ENCODE data around the gene SLC22A7.
"Not testable (repeated sequence)": the region's sequence is repeated elsewhere in the genome, so short reads cannot be mapped to it uniquely, and the experiment has no call there.

Gene SLC22A7

DNA sequence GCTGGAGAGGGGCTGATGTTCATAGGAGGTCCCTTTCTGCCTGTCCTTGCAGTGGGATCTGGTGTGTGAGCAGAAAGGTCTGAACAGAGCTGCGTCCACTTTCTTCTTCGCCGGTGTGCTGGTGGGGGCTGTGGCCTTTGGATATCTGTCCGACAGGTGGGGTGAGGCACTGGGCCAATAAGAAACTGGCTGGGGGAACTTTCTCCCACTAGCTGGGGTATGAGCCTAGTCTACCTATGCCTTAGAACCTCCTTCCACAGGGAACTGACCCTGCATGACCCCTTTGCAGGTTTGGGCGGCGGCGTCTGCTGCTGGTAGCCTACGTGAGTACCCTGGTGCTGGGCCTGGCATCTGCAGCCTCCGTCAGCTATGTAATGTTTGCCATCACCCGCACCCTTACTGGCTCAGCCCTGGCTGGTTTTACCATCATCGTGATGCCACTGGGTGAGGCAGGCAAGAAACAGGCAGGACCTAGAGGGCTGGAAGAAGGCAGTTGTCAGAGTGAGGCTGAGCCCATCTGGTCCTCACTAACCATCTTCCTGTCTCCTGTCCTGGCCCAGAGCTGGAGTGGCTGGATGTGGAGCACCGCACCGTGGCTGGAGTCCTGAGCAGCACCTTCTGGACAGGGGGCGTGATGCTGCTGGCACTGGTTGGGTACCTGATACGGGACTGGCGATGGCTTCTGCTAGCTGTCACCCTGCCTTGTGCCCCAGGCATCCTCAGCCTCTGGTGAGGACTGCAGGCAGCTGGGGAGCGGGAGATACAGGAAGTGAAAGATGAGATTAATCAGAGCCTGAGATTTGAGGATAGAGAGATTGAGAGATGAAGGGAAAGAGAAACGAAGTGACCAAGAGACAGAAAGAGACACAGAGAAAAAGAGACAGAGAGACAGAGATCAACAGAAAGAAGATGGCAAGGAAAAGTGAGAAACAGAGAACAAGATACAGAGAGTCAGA, 1.6 kb downstream of the SLC22A7 start:
- FAIRE-seq (no peak), DNase-seq (ENCODE audit: low spot score) (no peak)

DNA sequence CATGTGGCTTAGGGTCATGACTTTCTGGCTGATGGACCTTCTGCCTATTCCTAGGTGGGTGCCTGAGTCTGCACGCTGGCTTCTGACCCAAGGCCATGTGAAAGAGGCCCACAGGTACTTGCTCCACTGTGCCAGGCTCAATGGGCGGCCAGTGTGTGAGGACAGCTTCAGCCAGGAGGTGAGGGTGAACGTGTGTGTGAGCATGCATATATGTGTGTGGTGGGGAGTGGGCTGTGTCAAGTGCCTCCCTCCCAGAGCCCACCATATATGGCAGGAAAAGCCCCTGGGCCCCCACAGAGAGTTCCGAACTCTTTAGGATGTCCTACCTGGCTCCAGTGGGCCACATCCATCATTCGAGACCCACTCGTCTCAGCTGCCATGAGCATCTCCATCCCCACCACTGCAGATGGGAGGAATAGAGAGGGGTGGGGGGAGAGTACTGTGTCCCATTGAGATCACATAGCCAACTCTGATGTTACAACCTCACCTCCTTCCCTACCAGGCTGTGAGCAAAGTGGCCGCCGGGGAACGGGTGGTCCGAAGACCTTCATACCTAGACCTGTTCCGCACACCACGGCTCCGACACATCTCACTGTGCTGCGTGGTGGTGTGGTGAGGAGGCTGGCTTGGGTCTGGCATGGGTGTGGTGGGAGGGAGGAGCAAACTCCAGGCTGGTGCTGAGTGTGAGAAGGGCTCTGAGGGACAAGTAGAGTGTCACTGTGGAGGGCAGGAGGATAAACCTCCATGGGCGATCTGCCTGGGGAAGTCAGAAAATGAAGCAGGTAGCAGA, 3.2 kb downstream of the SLC22A7 start:
- FAIRE-seq = no peak
- no peak for DNase-seq (ENCODE audit: low spot score)

DNA sequence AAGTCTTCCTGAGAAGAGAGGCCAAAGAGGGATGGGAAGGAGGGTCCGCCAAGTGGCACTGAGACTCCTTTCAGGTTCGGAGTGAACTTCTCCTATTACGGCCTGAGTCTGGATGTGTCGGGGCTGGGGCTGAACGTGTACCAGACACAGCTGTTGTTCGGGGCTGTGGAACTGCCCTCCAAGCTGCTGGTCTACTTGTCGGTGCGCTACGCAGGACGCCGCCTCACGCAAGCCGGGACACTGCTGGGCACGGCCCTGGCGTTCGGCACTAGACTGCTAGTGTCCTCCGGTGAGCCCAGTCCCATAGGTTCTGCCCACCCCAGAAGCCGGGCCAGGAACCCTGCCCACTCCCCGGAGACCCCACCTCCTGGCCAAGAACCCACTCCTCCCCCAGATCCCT, 4.1 kb downstream of the SLC22A7 start:
- DNase-seq (ENCODE audit: low spot score) = no peak
- no peak for FAIRE-seq

DNA sequence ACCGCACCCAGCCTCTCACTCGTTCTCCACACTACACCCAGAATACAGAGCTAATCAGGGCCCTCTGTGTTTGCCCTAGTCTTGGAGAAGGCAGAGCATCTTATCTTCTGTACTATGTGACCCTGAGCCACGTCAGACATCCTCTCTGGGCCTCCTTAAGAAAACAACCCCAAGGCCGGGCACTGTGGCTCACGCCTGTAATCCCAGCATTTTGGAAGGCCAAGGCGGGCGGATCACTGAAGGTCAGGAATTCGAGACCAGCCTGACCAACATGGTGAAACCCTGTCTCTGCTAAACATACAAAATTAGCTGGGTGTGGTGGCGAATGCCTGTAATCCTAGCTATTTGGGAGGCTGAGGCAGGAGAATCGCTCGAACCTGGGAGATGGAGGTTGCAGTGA, 4.9 kb downstream of the SLC22A7 start:
- not testable (repeated sequence) for DNase-seq (ENCODE audit: low spot score); FAIRE-seq

DNA sequence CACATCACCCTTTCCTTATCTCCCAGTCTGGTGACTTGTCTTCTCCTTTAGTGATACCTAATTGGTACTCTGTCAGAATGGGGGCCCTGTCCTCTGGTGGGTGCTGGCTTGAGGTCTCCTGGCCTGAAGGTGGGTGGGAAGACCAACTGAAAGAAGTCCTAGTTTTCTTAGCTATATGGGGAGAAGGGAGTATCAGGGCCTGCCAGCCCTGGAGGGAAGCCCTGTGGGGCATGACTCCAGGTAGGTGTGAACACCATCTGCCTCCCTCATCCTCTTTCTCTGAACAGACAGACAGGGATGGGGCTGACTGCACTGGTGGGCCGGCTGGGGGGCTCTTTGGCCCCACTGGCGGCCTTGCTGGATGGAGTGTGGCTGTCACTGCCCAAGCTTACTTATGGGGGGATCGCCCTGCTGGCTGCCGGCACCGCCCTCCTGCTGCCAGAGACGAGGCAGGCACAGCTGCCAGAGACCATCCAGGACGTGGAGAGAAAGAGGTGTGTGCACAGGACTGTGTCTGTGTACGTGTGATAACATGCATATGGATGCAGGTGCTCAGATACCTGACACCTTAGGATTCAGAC, 5.8 kb downstream of the SLC22A7 start:
- no peak for DNase-seq (ENCODE audit: low spot score)
- peak; percentile 61 for FAIRE-seq

DNA sequence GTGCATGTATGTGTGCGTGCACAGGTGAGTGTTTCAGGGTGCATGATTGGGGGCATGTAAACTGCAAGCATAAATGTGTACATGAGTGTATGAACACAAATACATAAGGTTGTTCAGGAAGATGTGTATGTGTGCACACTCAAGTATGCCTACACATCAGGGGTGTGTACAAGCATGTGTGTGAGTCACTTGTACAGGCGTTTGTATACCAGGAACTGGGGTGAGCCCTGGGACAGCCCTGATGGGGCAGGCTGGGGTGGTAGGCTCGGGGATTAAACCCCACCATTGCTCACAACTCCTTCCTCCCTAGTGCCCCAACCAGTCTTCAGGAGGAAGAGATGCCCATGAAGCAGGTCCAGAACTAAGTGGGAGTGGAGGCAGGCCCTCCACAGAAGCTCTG, 6.3 kb downstream of the SLC22A7 start:
- DNase-seq (ENCODE audit: low spot score) = no peak
- peak; percentile 37 for FAIRE-seq

DNA sequence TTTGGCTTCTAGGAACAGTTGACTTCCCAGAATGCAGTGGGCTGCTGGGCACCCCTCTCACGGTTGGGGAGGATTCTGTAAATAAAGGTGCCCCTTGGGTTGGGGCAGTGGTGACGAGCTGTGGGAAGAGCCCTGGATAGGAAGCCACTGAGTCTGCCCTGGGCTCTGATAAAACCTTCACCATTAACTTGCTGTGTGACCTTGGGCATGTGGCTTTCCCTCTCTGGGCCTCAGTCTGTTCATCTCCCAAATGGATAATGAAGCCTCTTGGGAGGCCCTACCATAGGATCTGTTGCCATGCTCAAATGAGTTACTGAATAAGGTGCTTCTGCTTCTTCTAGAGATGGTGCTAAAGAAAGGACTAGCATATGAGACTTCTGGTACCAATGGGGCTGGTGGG, 6.8 kb downstream of the SLC22A7 start:
- DNase-seq (ENCODE audit: low spot score) (no peak), FAIRE-seq (no peak)

DNA sequence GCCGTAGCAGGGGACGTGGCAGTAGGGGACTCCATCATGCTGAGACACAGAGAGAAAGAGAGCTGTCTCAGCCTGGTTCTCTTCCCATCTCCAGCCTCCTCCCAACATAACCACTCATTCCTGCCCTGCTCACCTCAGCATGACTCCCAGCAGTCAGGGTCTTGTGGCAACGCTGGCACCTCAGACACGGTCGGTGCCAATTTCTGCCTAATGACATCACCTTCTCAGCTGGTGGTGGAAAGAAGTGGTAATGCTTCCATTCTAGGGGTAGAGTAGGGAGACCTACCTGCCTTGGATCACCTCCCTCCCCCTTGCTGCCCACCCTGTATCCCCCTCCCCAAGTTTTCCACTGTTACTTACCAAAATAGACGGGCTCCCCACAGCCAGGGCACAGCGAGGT, 8.0 kb downstream of the SLC22A7 start:
- DNase-seq (ENCODE audit: low spot score) (no peak), FAIRE-seq (no peak)

DNA sequence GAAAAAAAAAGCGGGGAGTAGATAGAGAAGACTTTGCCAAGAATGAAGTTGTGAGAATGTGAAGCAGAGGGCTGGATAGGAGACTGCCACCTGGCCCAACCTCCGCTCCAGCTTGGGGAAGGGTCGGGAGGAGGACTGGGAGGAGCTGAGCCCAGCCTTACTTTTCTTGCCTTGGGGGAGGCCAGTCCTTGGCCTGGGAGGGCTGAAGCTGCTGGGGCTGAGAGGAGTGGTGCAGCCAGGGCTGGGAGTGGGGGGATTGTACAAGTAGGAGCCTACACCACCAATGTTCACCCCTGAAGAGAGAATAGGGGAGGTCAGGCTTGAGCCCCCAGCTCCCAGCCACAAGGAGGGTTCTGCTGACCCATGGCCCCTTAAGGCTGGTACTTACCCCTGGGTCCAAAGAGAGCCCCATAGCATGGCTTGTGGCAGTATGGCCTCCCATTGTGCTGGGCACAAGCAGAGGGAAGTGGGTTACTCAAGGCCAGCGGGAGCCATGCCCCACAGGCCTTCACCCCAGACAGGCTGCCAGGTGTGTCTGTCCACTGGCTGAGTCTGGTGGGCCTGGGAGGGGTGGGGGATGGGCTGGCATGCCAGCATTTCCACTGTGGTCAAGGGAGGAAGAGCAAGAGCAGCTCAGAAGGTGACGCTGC, 9.5 kb downstream of the SLC22A7 start:
- DNase-seq (ENCODE audit: low spot score) (no peak), FAIRE-seq (no peak)

DNA sequence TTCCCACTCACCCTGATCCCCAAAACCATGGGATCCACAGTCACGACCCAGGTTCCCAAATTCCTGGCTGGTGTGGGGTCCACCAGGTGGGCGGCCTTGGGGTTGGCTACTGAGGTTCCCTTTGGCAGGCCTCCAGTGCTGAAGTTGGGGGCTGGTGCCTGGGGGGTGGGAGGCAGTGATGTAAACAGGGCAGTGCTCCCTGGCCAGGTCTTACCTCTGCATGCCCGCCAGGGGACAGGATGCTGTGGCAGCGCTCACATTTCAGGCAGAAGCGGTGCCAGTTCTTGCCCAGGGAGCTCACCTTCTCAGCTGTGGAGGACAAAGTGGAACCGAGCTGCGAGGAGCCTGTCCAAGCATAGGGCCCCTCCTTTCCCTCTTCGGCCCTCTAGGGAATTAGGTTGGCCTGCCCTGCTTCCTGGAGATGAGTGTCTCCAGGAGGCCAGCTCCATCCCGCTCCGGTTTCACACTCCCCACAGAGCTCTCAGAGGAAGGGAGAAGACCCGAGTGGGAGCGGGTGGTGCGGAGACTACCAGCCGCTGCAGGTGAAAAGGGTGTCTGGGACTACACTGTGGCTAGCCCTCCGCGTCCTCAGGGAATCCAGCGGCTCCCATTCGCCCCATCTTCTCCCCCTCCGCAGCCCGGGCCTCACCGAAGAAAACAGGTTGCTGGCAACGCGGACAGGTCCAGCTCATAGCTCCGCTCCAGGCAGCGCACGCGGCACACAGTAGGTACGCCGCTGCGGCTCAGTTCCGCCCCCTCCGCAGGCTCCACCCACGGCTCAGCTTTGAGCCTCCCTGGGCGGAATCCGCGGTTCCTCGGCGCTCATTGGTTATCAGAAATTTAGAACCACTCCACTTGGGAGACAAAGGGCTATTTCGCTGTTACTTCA, 10.3 kb downstream of the SLC22A7 start, which contains the start of gene CRIP3:
Gene CRIP3, minus strand, starts transcription at position 726 of the 889 bp plus-strand sequence. Its CDS starts 34 bp downstream, at position 692.
- FAIRE-seq (no peak), DNase-seq (ENCODE audit: low spot score) (no peak)

DNA sequence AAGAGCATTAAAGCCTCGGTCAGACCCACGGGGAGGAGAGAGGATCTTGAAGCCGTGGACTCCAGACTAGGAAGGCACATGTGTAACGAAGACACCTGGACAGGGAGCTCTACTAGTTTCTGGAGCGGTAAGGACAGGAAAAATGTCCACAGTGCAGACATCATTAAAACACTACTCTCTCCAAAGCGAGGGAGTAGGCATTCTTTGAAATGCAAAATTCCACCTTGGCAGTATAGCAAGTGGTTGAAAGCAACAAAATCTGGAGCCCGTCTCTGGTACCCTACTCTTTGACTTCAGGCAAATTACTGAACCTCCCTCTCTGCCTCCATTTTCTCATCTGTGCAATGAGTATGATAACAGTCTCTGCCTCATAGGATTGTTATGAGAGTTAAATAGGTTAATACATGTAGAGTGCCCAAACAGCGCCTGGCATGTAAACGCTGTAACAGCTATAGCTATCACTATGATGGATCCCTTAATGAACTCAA, 11.0 kb downstream of the SLC22A7 start:
- DNase-seq (ENCODE audit: low spot score) = no peak
- no peak for FAIRE-seq

DNA sequence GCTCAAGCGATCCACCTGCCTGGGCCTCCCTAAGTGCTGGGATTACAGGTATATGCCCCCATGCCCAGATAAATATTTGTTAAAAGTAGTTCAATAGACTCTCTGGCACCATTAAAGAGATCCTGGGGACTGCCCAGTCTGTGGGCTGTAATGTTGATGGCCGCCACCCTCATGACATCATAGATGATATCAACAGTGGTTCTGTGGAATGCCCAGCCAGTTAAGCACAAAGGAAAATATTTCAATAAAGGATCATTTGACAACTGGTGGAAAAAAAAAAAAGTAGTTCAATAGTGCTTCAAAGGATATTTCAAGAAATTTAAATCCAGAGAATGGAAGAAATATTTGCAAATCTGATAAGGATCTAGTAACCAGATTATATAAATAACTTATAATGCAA, 12.1 kb downstream of the SLC22A7 start:
- FAIRE-seq (no peak), DNase-seq (ENCODE audit: low spot score) (no peak)

DNA sequence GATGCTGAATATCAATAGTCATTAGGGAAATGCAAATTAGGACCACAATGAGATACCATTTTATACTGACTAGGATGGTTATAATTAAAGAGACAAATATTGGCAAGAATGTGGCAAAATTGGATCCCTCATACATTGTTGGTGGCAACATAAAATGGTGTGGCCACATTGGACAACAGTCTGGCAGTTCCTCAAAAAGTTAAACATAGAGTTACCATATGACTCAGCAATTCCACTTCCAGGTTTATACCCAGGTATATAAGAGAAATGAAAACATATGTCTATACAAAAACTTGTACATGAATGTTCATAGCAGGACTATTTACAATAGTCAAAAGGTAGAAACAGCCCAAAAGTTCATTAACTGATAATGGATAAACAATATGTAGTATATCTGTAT, 12.6 kb downstream of the SLC22A7 start:
- no peak for DNase-seq (ENCODE audit: low spot score)
- FAIRE-seq = no peak

DNA sequence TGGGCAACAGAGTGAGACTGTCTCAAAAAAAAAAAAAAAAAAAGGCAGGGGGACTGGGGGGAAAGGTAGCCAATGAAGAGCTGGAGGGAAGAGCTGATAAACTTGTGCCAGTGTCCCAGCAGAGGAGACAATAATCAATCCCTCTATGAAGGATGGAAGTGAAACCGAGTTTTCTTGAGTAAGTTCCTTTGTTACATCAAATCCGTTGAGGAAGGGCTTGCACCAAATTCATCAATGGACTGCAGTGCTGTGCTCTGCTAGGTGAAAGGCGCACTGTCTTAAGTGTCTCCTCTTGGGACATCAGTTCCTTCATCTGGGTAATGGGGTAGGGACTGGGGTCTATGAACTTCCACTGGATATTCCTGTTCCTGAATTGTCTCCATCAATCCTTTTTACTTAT, 13.6 kb downstream of the SLC22A7 start:
- no peak for FAIRE-seq
- DNase-seq (ENCODE audit: low spot score) = no peak

DNA sequence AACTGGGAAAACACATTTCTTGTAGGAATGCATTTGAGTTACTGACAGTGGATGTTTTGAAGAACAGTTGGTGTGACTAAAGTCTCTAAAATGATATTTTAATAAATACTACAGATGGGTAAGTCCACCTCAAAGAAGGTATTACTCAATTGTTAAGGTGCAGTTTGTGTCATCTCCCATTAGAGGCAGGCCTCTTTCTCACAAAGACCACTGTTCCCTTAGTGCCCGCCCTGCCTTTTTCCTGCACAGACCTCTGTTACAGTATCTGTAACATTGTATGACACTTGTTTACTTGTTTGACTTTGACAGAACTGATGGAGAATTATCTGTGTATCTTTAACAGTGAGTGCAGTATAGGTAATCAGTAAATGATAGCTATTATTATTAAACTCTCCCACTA, 15.8 kb downstream of the SLC22A7 start:
- FAIRE-seq = no peak

DNA sequence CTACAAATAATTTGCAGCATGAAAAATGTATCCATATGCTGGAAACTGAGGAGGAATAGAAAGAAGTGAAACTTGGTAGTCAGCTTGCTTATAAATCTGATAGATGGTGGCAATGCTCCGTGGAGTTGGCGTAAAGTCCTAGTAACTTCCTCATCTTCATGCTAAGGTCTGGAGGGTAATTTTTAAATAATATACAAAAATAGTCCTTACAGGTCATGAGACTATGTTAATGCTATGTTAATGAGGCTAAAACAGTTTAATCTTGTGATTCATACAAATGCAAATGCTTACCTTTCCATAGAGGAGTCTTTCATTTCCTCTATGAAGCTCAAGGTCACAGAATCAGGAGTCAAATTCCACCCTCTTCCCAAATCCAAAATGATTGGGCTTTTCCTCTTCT, 20.0 kb downstream of the SLC22A7 start:
- DNase-seq (ENCODE audit: low spot score) (no peak), FAIRE-seq (no peak)

More for the DNA sequence above, 15.8 kb downstream of the SLC22A7 start:
- DNase-seq (ENCODE audit: low spot score) = no peak

DNA sequence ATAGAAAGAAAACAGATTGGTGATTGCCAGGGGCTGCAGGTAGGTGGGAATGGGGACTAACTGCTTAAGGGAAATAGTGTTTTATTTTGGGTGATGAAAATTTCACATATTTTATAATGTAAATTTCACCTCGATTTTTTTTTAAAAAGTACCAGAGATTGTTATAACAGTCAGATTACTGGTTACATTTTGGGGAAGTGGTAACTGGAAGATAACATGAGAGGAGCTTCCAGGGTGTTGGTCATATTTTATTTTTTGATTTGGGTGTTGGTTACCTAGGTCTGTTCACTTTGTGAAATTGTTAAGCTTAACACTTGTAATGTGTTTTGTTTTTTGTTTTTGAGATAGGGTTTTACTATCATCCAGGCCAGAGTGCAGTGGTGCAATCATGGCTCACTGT, 27.8 kb downstream of the SLC22A7 start:
- no peak for FAIRE-seq
- no peak for DNase-seq (ENCODE audit: low spot score)

DNA sequence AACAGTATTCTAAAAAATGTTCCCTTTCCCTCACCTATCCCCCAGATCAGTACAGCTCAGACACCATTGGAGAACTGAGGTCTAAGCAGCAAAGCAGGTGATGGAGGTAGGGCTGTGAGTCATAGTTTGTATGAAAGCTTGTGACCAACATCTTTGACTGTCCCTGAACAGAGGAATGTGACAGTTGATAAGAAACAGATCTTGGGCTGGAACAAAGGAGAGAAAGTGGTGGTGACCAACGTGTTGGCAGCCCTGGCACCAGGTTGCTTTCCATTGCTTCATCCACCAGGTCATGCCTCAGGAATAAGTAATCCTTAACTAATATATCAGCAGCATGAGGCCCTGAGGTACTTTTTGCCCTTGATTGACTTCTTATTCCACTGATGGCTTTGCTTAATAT, 30.5 kb downstream of the SLC22A7 start:
- FAIRE-seq (no peak), DNase-seq (ENCODE audit: low spot score) (no peak)

DNA sequence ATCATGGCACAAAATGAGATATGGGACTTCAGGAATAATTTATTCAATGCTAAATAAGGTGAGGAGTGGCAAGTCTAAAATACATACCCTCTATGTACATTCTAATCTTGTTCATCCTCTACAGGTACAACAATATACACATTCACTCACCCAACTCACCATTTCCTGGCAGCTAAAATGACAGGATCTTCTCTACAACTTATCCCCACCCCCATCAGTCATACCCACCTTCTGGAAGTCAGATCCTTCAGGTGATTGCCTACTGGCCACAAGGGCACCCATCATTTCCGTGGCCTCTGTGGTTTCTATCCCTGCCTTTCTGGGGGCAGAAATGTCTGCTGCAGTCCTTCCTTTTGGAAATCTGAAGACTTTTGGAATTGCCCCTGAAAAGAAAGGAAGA, 33.4 kb downstream of the SLC22A7 start:
- FAIRE-seq (no peak), DNase-seq (ENCODE audit: low spot score) (no peak)

DNA sequence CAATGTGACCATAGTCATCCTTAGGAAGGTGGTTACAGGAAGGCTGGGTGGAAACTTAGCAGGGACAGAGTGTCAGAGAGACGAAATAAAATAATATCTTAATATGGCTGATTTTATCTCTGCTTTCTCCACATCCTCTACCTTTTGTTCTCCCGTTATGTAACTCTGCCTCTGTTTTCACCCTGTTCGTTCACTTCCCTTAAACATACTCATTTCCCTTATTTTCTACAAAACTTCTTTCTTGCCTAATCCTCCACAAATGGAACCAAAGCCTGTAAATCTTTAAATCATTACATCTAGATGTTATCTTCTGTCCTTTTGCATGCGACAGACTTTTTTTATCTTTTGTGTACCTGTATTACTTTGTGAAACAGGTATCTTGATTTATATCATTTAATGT, 33.8 kb downstream of the SLC22A7 start:
- no peak for DNase-seq (ENCODE audit: low spot score)
- no peak for FAIRE-seq

Measured in urothelium cell line (cell line).